Karpas-422 (cell line): Measurements from ENCODE around the gene SEC16A. TPM values are rescaled to one million over a fixed set of nuclear protein-coding genes. Genes with fewer than 3 reads are reported as not detected.

Experiments used
- DNase-seq: peaks from one replicate; pipeline ENCODE4 v3.0.0-alpha.2; 2015
- H2AFZ ChIP-seq: fragments of 200-600 bp; sonication (generic); 2 replicates; pipeline ENCODE4 v1.6.1; 2014; ENCODE audit warnings: antibody characterized with exemption, low read length, mixed read lengths
- H3K27ac ChIP-seq: fragments of 200-600 bp; sonication (generic); 2 replicates; pipeline ENCODE4 v1.5.1; 2014; ENCODE audit warnings: mild to moderate bottlenecking, low read length, moderate library complexity
- H3K27me3 ChIP-seq: fragments of 200-600 bp; sonication (generic); 2 replicates; pipeline ENCODE4 v1.6.1; 2014; ENCODE audit warnings: low read length, mixed read lengths
- H3K36me3 ChIP-seq: fragments of 200-600 bp; sonication (generic); 2 replicates; pipeline ENCODE4 v1.6.1; 2014; ENCODE audit warnings: low read length, mixed read lengths; ENCODE audit not compliant: insufficient read depth
- H3K4me1 ChIP-seq: fragments of 200-600 bp; sonication (generic); 2 replicates; pipeline ENCODE4 v1.6.1; 2014; ENCODE audit warnings: mild to moderate bottlenecking, low read length, mixed read lengths
- H3K4me2 ChIP-seq: fragments of 200-600 bp; sonication (generic); 2 replicates; pipeline ENCODE4 v1.6.1; 2014; ENCODE audit warnings: low read length, low read depth, mild to moderate bottlenecking; ENCODE audit not compliant: poor library complexity, severe bottlenecking
- H3K4me3 ChIP-seq: fragments of 200-600 bp; sonication (generic); 2 replicates; pipeline ENCODE4 v1.5.1; 2014; ENCODE audit warnings: mild to moderate bottlenecking, antibody characterized with exemption, low read length, mixed read lengths
- H3K79me2 ChIP-seq: fragments of 200-600 bp; sonication (generic); 2 replicates; pipeline ENCODE4 v1.6.1; 2014; ENCODE audit warnings: mild to moderate bottlenecking, low read length, mixed read lengths
- H3K9ac ChIP-seq: fragments of 200-600 bp; sonication (generic); 2 replicates; pipeline ENCODE4 v1.6.0; 2014; ENCODE audit warnings: low read length
- H3K9me2 ChIP-seq: fragments of 200-600 bp; sonication (generic), shearing (Covaris generic); replicated peaks from 2 replicates; pipeline ENCODE4 v1.6.0; 2014; ENCODE audit warnings: mild to moderate bottlenecking, low read length, moderate library complexity; ENCODE audit not compliant: insufficient read depth
- H3K9me3 ChIP-seq: fragments of 300-700, 200-600 bp; sonication (generic); 2 replicates; pipeline ENCODE4 v1.6.1; 2014; ENCODE audit warnings: low read length, mixed read lengths
- H4K20me1 ChIP-seq: fragments of 200-600 bp; sonication (generic); 2 replicates; pipeline ENCODE4 v1.6.1; 2014; ENCODE audit warnings: mild to moderate bottlenecking, antibody characterized with exemption, low read length, low read depth; ENCODE audit not compliant: insufficient read depth
- total RNA-seq: library from RNA; depleted of rRNA; stranded (reverse); fragments of >200 nt; shearing (Covaris generic); gene quantifications from 2 replicates; pipeline ENCODE4 v1.2.3, GENCODE V29; 2014; ENCODE audit warnings: low replicate concordance

SEC16A gene
- total RNA-seq, 1 experiment from 2014 or later, result 21.5 TPM

- Histone ChIP-seq H3K27ac (no peak overlapping the region), H3K36me3 (no peaks in the 10 kb centered on the region), H3K9me3 (no peaks in the 10 kb centered on the region), H3K4me3 (no peak overlapping the region), H3K9ac (no peak overlapping the region), H3K4me2 (no peak overlapping the region), H2AFZ (no peak overlapping the region), H3K4me1 (0 out of 2 replicates have a peak, but pooled peaks cover 5% of the 10 kb centered on the region), H3K9me2 (no peaks in the 10 kb centered on the region), H4K20me1 (no peaks in the 10 kb centered on the region), H3K27me3 (no peaks in the 10 kb centered on the region), H3K79me2 (no peaks in the 10 kb centered on the region)
- no peak for DNase-seq
These were observed 37.3 kb upstream of the SEC16A start for GRCh38 chr9:136520053-136520540.

GRCh38 chr9:136519263-136520052 lies 36.6 kb upstream of the SEC16A start:
- no peaks in the 10 kb centered on the region for H3K27me3 ChIP-seq
- H3K79me2 ChIP-seq, result no peaks in the 10 kb centered on the region
- DNase-seq, result no peak
- H3K4me2 ChIP-seq, result no peak overlapping the region
- no peaks in the 10 kb centered on the region for H3K36me3 ChIP-seq
- 0 out of 2 replicates have a peak, but pooled peaks cover 5% of the 10 kb centered on the region for H4K20me1 ChIP-seq
- H3K4me3 ChIP-seq, result no peak overlapping the region
- H3K9ac ChIP-seq, result no peak overlapping the region
- H3K9me2 ChIP-seq, result no peaks in the 10 kb centered on the region
- no peaks in the 10 kb centered on the region for H3K9me3 ChIP-seq
- 0 out of 2 replicates have a peak, but pooled peaks cover 5% of the 10 kb centered on the region for H3K4me1 ChIP-seq
- H3K27ac ChIP-seq, result no peak overlapping the region
- no peak overlapping the region for H2AFZ ChIP-seq

- Histone ChIP-seq H3K27ac (no peak overlapping the region), H3K4me3 (no peak overlapping the region), H3K4me1 (0 out of 2 replicates have a peak, but pooled peaks cover 5% of the 10 kb centered on the region), H2AFZ (no peak overlapping the region), H3K36me3 (no peaks in the 10 kb centered on the region), H3K9me2 (no peaks in the 10 kb centered on the region), H3K27me3 (no peaks in the 10 kb centered on the region), H3K9ac (no peak overlapping the region), H3K9me3 (no peaks in the 10 kb centered on the region), H3K4me2 (no peak overlapping the region), H4K20me1 (0 out of 2 replicates have a peak, but pooled peaks cover 5% of the 10 kb centered on the region), H3K79me2 (no peaks in the 10 kb centered on the region)
- DNase-seq, result no peak
These were observed 35.8 kb upstream of the SEC16A start for GRCh38 chr9:136518623-136519022.

GRCh38 chr9:136517950-136518349 lies 35.1 kb upstream of the SEC16A start:
- no peak for DNase-seq
- Histone ChIP-seq H3K79me2 (no peaks in the 10 kb centered on the region), H3K9me2 (no peaks in the 10 kb centered on the region), H3K4me1 (0 out of 2 replicates have a peak, but pooled peaks cover 5% of the 10 kb centered on the region), H3K4me3 (no peak overlapping the region), H3K36me3 (no peaks in the 10 kb centered on the region), H3K27me3 (no peaks in the 10 kb centered on the region), H4K20me1 (0 out of 2 replicates have a peak, but pooled peaks cover 5% of the 10 kb centered on the region), H2AFZ (no peak overlapping the region), H3K9me3 (no peaks in the 10 kb centered on the region), H3K4me2 (no peak overlapping the region), H3K27ac (no peak overlapping the region), H3K9ac (no peak overlapping the region)

GRCh38 chr9:136517012-136517743 lies 34.3 kb upstream of the SEC16A start:
- Histone ChIP-seq H3K27me3 (no peaks in the 10 kb centered on the region), H3K36me3 (no peaks in the 10 kb centered on the region), H3K4me2 (no peak overlapping the region), H3K79me2 (no peaks in the 10 kb centered on the region), H3K9ac (no peak overlapping the region), H2AFZ (no peak overlapping the region), H3K27ac (no peak overlapping the region), H3K9me3 (no peaks in the 10 kb centered on the region), H4K20me1 (0 out of 2 replicates have a peak, but pooled peaks cover 5% of the 10 kb centered on the region), H3K4me3 (no peak overlapping the region), H3K4me1 (0 out of 2 replicates have a peak, but pooled peaks cover 5% of the 10 kb centered on the region), H3K9me2 (no peaks in the 10 kb centered on the region)
- DNase-seq, result no peak

- H3K4me1 ChIP-seq, result 0 out of 2 replicates have a peak, but pooled peaks cover 5% of the 10 kb centered on the region
- H2AFZ ChIP-seq, result no peak overlapping the region
- no peak overlapping the region for H3K27ac ChIP-seq
- H3K9ac ChIP-seq, result no peak overlapping the region
- H3K9me2 ChIP-seq, result no peaks in the 10 kb centered on the region
- no peak for DNase-seq
- H3K4me3 ChIP-seq, result no peak overlapping the region
- H3K36me3 ChIP-seq, result no peaks in the 10 kb centered on the region
- H3K4me2 ChIP-seq, result no peak overlapping the region
- no peaks in the 10 kb centered on the region for H3K79me2 ChIP-seq
- 0 out of 2 replicates have a peak, but pooled peaks cover 5% of the 10 kb centered on the region for H4K20me1 ChIP-seq
- H3K9me3 ChIP-seq, result no peaks in the 10 kb centered on the region
- no peaks in the 10 kb centered on the region for H3K27me3 ChIP-seq
These were observed 33.4 kb upstream of the SEC16A start for GRCh38 chr9:136516191-136516654.

GRCh38 chr9:136515276-136515675 lies 32.4 kb upstream of the SEC16A start:
- H2AFZ ChIP-seq, result no peak overlapping the region
- no peaks in the 10 kb centered on the region for H3K27me3 ChIP-seq
- H3K36me3 ChIP-seq, result no peaks in the 10 kb centered on the region
- no peak for DNase-seq
- H3K4me2 ChIP-seq, result no peak overlapping the region
- no peak overlapping the region for H3K9ac ChIP-seq
- H3K27ac ChIP-seq, result no peak overlapping the region
- no peak overlapping the region for H3K4me3 ChIP-seq
- H3K79me2 ChIP-seq, result no peaks in the 10 kb centered on the region
- 0 out of 2 replicates have a peak, but pooled peaks cover 5% of the 10 kb centered on the region for H3K4me1 ChIP-seq
- H3K9me2 ChIP-seq, result no peaks in the 10 kb centered on the region
- no peaks in the 10 kb centered on the region for H3K9me3 ChIP-seq
- 0 out of 2 replicates have a peak, but pooled peaks cover 5% of the 10 kb centered on the region for H4K20me1 ChIP-seq
